Pancreas (tissue), 10 donors: ENCODE data around the gene NLRP1. TPM values are rescaled to one million over a fixed set of nuclear protein-coding genes. Genes with fewer than 3 reads are reported as not detected.
A peak's percentile ranks its signal among the peaks of the same experiment; 100 is the strongest.

Experiments
- ATAC-seq, 4 donors: fragments of 200-7000 bp; cut with Tn5 transposase; one replicate each; pipeline versions ENCODE4 v1.8.0 to v1.9.1; 2020; ENCODE audit warnings: mild to moderate bottlenecking in 4 of 4, moderate library complexity in 4 of 4
- DNase-seq, 6 donors: peaks; one replicate each; pipeline ENCODE4 v3.0.0-alpha.2; 2020
- FAIRE-seq: peaks from 2 replicates; lab custom pipeline; 2012; peaks lifted over from hg19 to GRCh38; lab: Jason Lieb, UNC
- H3K27ac ChIP-seq, 4 donors: fragments of 200-600 bp; sonication (generic); 1 replicate in 3 of 4; 2 replicates in 1 of 4; pipeline versions ENCODE4 v1.5.0 to v1.8.0; 2020
- H3K27me3 ChIP-seq, 4 donors: fragments of 200-600 bp; one replicate each; pipeline ENCODE4 v1.8.0; 2021
- H3K36me3 ChIP-seq, 3 donors: fragments of 200-600 bp; sonication (generic) in 1 of 3; one replicate each; pipeline versions ENCODE4 v1.5.0 to v1.8.0; 2020 to 2021
- H3K4me1 ChIP-seq, 3 donors: fragments of 200-600 bp; one replicate each; pipeline ENCODE4 v1.8.0; 2021
- H3K4me3 ChIP-seq, 4 donors: fragments of 200-600 bp; sonication (generic) in 2 of 4; one replicate each; pipeline versions ENCODE4 v1.5.0 to v1.8.0; 2020 to 2021
- H3K9me3 ChIP-seq, 4 donors: fragments of 200-600 bp; one replicate each; pipeline ENCODE4 v1.8.0; 2021
- CTCF ChIP-seq, 4 donors: fragments of 200-600 bp; sonication (generic) in 3 of 4; IDR thresholded peaks; one replicate each; pipeline versions ENCODE4 v1.5.0 to v1.8.0; 2021; ENCODE audit warnings: antibody characterized with exemption in 4 of 4
- WGBS, 2 donors: extraction: QIAGEN DNeasy Blood & Tissue Kit; methylation state at CpG; one replicate each; pipeline ENCODE4 v1.1.7; 2013; 5-methylcytosine and 5-hydroxymethylcytosine counted together
- intact Hi-C, 3 donors: fragments of 100-400 bp; cut with DNase I; formaldehyde crosslinking; loops; one replicate each; pipeline versions ENCODE4 v1.11.1 to v1.14.2; 2022
- polyA plus RNA-seq, 2 donors: library from polyadenylated mRNA; stranded (reverse); fragments of 200-250 nt; gene quantifications; one replicate each; pipeline ENCODE4 v1.2.3, GENCODE V29; 2013
- total RNA-seq, 6 donors: library from RNA; stranded (reverse); fragmentation: NEBNext Ultra II Directional in 4 of 6; extraction: Animal tissue kit (Norgen Biotek cat#: 25700) in 4 of 6; gene quantifications; one replicate each; pipeline versions ENCODE4 v1.2.1 to v1.2.4, GENCODE V29; 2021 to 2023
- donor health status: healthy with polysubstance abuse.
- donor health status: DM: no; HTN: no; CAD: no; lungs with moderate emphysema.
- donor health status: DM: no; HTN: no; CAD: no.
- donor health status: control.
- donor health status: control.
- donor health status: Bipolar disorder and iron deficiency.
- donor health status: DM: yes; HTN: yes; CAD: no.
- donor health status: DM: no; HTN: no; CAD: no.
- donor health status: DM: no; HTN: no; CAD: no.
- donor health status: DM: yes; HTN: yes; CAD: no.

Gene NLRP1
- total and polyA plus RNA-seq, 8 donors, result 2.0 to 83.2 (median 11.1) TPM

GRCh38 chr17:5533486-5534315, 50.6 kb downstream of the NLRP1 start:
- no peak for DNase-seq
- intact Hi-C loops, result no loop called here
- FAIRE-seq, result no peak
- 65 to 75% methylated on average over 18 of the region's 18 CpGs for WGBS, 2 donors
- Histone ChIP-seq H3K27me3 (no peaks in the 10 kb centered on the region), H3K4me1 (no peaks in the 10 kb centered on the region), H3K9me3 (no peaks in the 10 kb centered on the region), H3K4me3 (no peak overlapping the region), H3K36me3 (no peaks in the 10 kb centered on the region), H3K27ac (no peak overlapping the region)
- no peak for ATAC-seq
- no peak for TF ChIP-seq CTCF (IDR thresholded peaks at IDR 0.05)

GRCh38 chr17:5532581-5532980, 51.7 kb downstream of the NLRP1 start:
- WGBS, 2 donors, result 69 to 86% methylated on average over 8 of the region's 8 CpGs
- DNase-seq, result no peak
- H3K4me1 ChIP-seq, result no peaks in the 10 kb centered on the region
- ATAC-seq, result no peak
- H3K36me3 ChIP-seq, result no peaks in the 10 kb centered on the region
- no peak overlapping the region for H3K4me3 ChIP-seq
- H3K27me3 ChIP-seq, result no peaks in the 10 kb centered on the region
- intact Hi-C loops, result no loop called here
- TF ChIP-seq CTCF (IDR thresholded peaks at IDR 0.05), result no peak
- H3K9me3 ChIP-seq, result no peaks in the 10 kb centered on the region
- H3K27ac ChIP-seq, result no peak overlapping the region
- FAIRE-seq, result no peak

GRCh38 chr17:5531085-5531418, 53.3 kb downstream of the NLRP1 start:
- no peaks in the 10 kb centered on the region for H3K9me3 ChIP-seq
- TF ChIP-seq CTCF (IDR thresholded peaks at IDR 0.05), result no peak
- no peaks in the 10 kb centered on the region for H3K4me1 ChIP-seq
- no peak overlapping the region for H3K27ac ChIP-seq
- H3K27me3 ChIP-seq, result no peaks in the 10 kb centered on the region
- FAIRE-seq (no peak), DNase-seq (no peak), ATAC-seq (no peak)
- no peak overlapping the region for H3K4me3 ChIP-seq
- 74 to 78% methylated on average over 4 of the region's 4 CpGs for WGBS, 2 donors
- intact Hi-C loops, result no loop called here
- H3K36me3 ChIP-seq, result no peaks in the 10 kb centered on the region

GRCh38 chr17:5530265-5531084, 53.8 kb downstream of the NLRP1 start:
- intact Hi-C loops, result no loop called here
- no peak for TF ChIP-seq CTCF (IDR thresholded peaks at IDR 0.05)
- H3K4me1 ChIP-seq, result no peaks in the 10 kb centered on the region
- 70 to 74% methylated on average over 12 of the region's 12 CpGs for WGBS, 2 donors
- FAIRE-seq, result no peak
- no peaks in the 10 kb centered on the region for H3K27me3 ChIP-seq
- H3K9me3 ChIP-seq, result no peaks in the 10 kb centered on the region
- no peak for ATAC-seq
- DNase-seq, result peak in 1 of 6 donors; percentile 34
- H3K36me3 ChIP-seq, result no peaks in the 10 kb centered on the region
- H3K4me3 ChIP-seq, result no peak overlapping the region
- no peak overlapping the region for H3K27ac ChIP-seq
